Activated T-cell treated with anti-CD3 and anti-CD28 coated beads for 4 hours (primary cell): Measurements from ENCODE around the gene BCAS3.
"Not testable (repeated sequence)": the region's sequence is repeated elsewhere in the genome, so short reads cannot be mapped to it uniquely, and the experiment has no call there.

ENCODE experiments used
- DNase-seq: peaks from one replicate; pipeline ENCODE4 v3.0.0-alpha.2; 2020

BCAS3 gene

GRCh38 chr17:61139219-61139618 is 461.6 kb downstream of the BCAS3 start:
- peak; percentile 11 for DNase-seq

DNA sequence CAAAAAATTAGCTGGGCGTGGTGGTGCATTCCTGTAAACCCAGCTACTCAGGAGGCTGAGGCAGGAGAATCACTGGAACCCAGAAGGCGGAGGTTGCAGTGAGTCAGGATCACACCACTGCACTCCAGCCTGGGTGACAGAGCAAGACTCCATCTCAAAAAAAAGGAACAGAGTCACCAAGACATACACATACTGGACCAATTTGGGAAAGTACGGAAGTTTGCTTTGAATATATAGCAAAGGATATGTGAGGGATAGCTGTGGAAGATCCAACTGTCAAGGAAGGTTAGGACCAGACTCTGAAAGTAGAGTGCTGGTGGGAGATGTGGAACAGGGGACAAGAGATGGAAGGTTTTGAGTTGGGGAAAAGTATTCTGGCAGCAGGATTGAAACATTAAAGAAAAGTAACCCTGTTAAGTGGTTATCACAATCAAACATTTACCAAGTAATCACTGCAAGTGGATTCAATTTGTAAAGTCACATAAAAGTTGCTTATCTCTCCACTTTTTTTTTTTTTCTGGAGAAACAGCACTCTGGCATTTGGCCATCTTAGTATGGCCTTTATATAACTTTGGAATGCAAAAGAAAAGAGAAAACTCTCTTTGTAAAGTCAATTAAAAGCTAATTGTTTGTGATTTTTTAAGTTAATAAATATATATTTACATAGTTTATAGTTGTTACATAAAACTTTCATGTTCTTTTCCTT is 462.6 kb downstream of the BCAS3 start:
- DNase-seq = no peak

DNA sequence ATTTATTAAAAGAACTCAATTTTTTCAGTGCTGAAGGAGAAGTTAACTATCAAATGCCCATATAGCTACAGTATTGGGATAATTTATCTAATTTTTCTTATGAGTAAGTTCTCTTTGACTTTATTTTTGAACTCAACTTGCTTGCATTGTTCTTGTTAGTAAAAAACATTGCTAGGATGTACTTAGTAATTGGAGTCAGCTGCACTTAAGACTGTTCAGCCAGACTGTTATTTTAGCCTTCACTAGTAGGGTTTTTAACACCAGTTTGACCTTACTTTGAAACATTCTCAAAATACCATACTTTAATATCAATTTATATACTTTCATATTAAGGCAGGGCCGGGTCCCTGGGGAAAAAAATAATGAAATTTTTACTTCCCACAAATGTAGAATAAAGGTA is 465.4 kb downstream of the BCAS3 start:
- no peak for DNase-seq

GRCh38 chr17:61144137-61144536 is 466.5 kb downstream of the BCAS3 start:
- no peak for DNase-seq

GRCh38 chr17:61144617-61145564 is 467.2 kb downstream of the BCAS3 start:
- DNase-seq = no peak

- DNase-seq = not testable (repeated sequence)
Measured at GRCh38 chr17:61146833-61147232, 469.2 kb downstream of the BCAS3 start.

DNA sequence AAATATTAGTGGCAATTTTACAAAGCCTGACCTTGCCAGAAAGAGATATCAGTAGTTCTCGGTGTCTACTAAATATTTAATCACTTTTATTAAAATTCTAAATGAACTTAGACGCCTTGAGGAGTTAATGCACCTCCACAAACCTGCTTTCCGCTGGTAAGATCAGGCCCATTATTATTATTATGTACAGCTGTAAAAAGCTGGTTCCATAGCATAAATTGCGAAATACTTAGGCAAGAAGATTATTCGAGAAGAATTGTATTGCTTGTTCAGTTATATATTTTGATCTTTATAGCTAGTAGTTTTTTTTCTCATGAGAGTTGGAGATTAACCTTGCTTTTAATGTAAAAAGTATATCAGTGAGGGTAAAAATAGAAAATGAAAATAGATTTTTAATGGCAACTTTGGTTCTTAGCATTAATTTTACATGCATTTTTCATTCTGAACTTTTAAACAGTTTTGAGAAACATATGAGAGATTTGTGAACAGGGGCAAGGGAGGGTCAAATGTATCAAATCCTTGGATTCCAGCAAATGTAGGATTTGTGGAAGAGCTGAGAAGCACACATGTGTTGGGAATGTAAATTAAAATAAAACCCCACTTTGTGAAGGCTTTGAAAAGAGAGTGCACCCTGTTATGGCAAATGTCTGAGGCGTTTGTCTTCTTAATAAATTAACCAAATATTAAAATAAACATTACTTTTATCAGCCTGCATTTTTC is 471.6 kb downstream of the BCAS3 start:
- DNase-seq = no peak

- DNase-seq = no peak
Measured at GRCh38 chr17:61149862-61150362, 472.3 kb downstream of the BCAS3 start.

- no peak for DNase-seq
Measured at GRCh38 chr17:61150686-61151299, 473.1 kb downstream of the BCAS3 start.

GRCh38 chr17:61152898-61153297 is 475.2 kb downstream of the BCAS3 start:
- no peak for DNase-seq

DNA sequence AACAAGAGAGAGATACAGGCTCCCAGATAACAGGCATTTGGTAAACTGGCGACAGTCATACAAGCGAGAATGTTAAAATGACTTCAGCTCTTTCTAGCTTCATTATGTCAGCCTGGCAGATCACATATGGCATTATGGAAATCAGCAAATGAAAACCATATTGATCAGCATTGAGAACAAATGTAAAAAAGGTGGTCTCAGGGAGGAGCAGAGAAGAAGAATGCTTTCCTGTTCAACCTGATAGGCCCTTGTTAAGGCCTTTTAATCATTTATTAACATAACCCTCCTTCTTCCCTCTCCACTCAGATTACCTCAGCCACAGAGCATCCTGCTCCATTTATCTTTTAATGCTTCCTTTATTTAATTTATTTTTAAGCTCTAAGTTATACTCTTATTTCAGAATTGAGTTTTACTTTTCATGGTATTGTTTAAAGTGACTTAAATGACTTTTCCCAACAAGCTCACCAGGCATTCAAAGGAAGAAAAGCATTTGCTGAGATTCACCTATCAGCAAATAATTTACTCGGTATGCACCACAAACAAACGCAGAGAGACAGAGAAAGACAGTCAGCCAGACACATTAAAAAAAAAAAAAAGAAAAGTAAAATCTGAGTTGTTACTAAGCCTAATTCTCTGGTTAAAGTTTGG is 478.1 kb downstream of the BCAS3 start:
- no peak for DNase-seq

- no peak for DNase-seq
Measured at GRCh38 chr17:61157246-61157886, 479.7 kb downstream of the BCAS3 start.

DNA sequence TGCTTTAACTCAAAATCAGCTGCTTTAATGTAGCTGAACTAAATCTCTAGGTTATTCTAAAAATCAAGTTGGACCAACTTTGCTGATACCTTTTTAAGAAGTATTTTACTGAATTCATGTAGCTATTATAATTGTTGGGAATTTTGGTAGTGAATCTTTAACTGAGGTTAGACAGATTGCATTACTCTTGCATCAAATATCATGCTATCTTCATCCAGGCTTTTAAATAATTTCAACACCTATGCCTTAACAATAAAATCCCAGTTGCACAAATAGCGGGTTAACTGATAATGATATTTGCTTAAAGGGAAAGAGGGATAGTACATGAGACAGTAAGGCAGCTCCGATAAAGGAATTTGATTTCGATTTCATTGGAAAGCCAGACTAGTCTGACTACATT is 480.7 kb downstream of the BCAS3 start:
- DNase-seq = no peak

GRCh38 chr17:61159221-61159814 is 481.7 kb downstream of the BCAS3 start:
- DNase-seq = no peak

DNA sequence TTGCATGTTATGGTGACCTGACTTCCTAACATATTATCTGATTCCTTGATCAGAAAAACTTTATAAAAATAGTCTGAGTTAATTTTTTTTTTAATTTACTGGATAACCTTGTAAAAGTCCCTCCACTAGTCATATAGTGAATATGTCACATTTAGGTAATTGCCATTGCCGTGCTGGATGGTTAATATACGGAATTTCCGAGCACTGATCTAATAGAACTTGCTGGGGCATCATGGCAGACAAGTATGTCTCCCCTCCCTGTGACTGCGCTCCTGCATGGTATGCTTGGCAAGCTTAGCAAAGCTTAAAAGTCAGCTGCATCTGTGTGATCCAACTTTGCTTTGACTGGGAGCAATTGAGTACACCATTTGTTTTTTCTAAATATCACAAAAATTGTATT is 482.6 kb downstream of the BCAS3 start:
- DNase-seq = no peak

- DNase-seq = no peak
Measured at GRCh38 chr17:61160789-61161445, 483.3 kb downstream of the BCAS3 start.

DNA sequence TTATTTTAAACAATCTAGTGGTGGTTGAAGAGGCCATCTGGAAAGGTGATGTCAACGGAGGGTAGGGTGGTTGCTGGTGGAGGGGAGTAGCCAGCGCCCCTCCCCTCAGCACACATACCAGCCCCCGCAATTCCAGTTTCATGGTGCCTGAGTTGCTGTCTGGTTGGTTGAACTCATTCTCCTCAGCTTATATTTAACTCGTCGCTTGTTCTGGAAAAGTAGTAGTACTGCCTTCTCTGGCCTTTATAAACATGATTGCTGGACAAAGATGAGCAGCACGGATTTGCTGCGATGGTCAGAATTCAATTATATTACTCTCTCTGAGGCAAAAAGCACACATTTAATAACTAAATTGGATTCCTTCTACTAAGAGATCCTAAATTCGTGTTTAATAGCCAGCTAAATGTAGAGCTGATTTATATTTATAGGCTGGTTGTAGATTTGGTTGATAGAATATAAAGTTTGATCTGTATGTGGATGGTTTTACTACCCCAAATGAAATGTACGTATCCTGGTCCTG is 484.0 kb downstream of the BCAS3 start:
- DNase-seq = no peak

DNA sequence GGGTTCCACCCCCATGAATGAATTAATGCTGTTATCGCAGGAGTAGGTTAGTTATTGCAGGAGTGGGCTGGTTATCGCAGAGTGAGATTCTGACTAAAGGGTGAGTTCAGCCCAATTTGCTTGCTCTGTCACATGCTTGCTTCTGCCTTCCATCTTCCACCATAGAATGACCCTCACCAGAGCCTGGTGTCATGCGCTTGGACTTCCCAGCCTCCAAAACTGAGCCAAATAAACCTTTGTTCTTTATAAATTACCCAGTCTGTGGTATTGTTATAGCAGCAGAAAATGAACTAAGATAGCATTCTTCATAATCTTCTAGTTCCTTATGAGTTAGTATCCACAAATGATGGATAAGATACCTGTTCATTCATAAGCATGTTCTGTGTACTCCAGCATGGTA is 486.9 kb downstream of the BCAS3 start:
- no peak for DNase-seq

DNA sequence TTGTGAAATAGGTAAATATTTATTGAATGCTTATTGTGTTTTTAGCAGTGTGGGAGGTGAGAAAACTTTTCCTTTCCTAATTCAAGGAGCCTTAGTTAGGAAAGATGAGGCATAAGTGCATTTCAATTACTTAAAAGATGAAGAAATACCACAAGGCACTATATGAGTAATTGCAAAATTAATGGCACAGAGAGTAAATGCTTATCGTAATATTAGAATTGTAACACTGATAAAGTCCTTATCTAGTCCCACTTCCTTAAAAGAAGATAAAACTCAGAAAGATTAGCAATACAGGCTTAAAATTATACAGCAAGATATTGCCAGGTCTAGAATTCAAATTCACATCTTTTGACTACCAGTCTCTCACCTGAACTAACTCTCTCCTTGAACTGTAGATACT is 489.4 kb downstream of the BCAS3 start:
- DNase-seq = no peak

DNA sequence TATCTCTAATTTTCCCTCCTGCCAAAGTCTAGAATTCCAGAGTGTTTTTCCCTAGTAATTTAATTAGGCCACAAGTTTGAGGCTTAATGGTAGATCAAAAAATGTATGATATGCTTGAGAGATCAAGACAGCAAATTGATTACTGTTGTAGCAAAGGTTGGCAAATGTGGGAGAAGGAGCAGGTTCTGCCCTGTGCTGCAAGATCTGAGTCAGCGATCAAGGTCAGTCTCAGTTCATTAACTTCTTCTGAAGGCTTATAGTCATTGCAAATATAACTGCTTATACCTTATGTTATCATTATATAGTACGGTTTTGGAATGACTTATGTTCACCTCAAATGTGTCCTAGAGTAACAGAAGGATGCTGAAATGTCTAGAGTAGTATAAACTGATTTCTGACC is 490.9 kb downstream of the BCAS3 start:
- no peak for DNase-seq

- DNase-seq = no peak
Measured at GRCh38 chr17:61174310-61174709, 496.7 kb downstream of the BCAS3 start.
